ENCODE results near the gene ATP7A. TPM values are rescaled to one million over a fixed set of nuclear protein-coding genes. Genes with fewer than 3 reads are reported as not detected.

The ATP7A gene
- total RNA-seq, 1 donor from 2014 or later, result 5.1 TPM

GRCh38 chrX:77900688-77901087 lies 9.8 kb upstream of the ATP7A start:
- TF ChIP-seq EZH2 (IDR thresholded peaks at IDR 0.05), result no peak
- TF ChIP-seq EZH2phosphoT487 (IDR thresholded peaks at IDR 0.05), result no peak
- no peak for TF ChIP-seq CTCF (IDR thresholded peaks at IDR 0.05)
- Histone ChIP-seq H3K27ac (no peak overlapping the region), H3K9me3 (ENCODE audit: low read depth) (no peaks in the 10 kb centered on the region), H3K36me3 (peaks cover 5% of the 10 kb centered on the region), H4K20me1 (ENCODE audit: low read depth) (no peaks in the 10 kb centered on the region), H3K4me3 (peak overlapping the region; percentile 77), H3K4me2 (peak overlapping the region; percentile 81), H3K9ac (peak overlapping the region; percentile 82), H3K79me2 (ENCODE audit: low read depth) (peaks cover 39% of the 10 kb centered on the region), H3F3A (ENCODE audit: low read depth) (peaks cover 10% of the 10 kb centered on the region), H3K27me3 (no peaks in the 10 kb centered on the region), H3K4me1 (peaks cover 8% of the 10 kb centered on the region), H2AFZ (replicated peaks) (no peak overlapping the region)
- peaks cover 2% of the 10 kb centered on the region for H3K27me3 Mint-ChIP-seq (ENCODE audit: insufficient read depth, low read depth)
- H3K9me3 Mint-ChIP-seq, result no peaks in the 10 kb centered on the region
- H3K36me3 Mint-ChIP-seq, result peaks cover 14% of the 10 kb centered on the region
- peak overlapping the region; percentile 91 for H3K4me3 Mint-ChIP-seq
- H3K4me1 Mint-ChIP-seq, result peaks cover 4% of the 10 kb centered on the region
- no peak for DNase-seq (ENCODE audit: low spot score)
- H3K27ac Mint-ChIP-seq, result no peak overlapping the region

GRCh38 chrX:77901506-77901905 lies 9.0 kb upstream of the ATP7A start:
- Histone ChIP-seq H3K36me3 (peaks cover 5% of the 10 kb centered on the region), H3K4me3 (peak overlapping the region; percentile 77), H3K9me3 (ENCODE audit: low read depth) (no peaks in the 10 kb centered on the region), H3K4me1 (peaks cover 8% of the 10 kb centered on the region), H4K20me1 (ENCODE audit: low read depth) (no peaks in the 10 kb centered on the region), H3K27me3 (no peaks in the 10 kb centered on the region), H3K9ac (no peak overlapping the region), H2AFZ (replicated peaks) (no peak overlapping the region), H3K4me2 (peak overlapping the region; percentile 81), H3F3A (ENCODE audit: low read depth) (peaks cover 8% of the 10 kb centered on the region), H3K27ac (no peak overlapping the region), H3K79me2 (ENCODE audit: low read depth) (peaks cover 39% of the 10 kb centered on the region)
- Mint-ChIP-seq H3K4me3 (no peak overlapping the region), H3K36me3 (peaks cover 14% of the 10 kb centered on the region), H3K27ac (no peak overlapping the region), H3K9me3 (no peaks in the 10 kb centered on the region), H3K27me3 (ENCODE audit: insufficient read depth, low read depth) (peaks cover 2% of the 10 kb centered on the region), H3K4me1 (peaks cover 4% of the 10 kb centered on the region)
- TF ChIP-seq EZH2phosphoT487 (IDR thresholded peaks at IDR 0.05), result no peak
- no peak for TF ChIP-seq CTCF (IDR thresholded peaks at IDR 0.05)
- TF ChIP-seq EZH2 (IDR thresholded peaks at IDR 0.05), result no peak
- DNase-seq (ENCODE audit: low spot score), result no peak

- Histone ChIP-seq H2AFZ (replicated peaks) (no peak overlapping the region), H3K79me2 (ENCODE audit: low read depth) (no peaks in the 10 kb centered on the region), H3K9me3 (ENCODE audit: low read depth) (peaks cover 8% of the 10 kb centered on the region), H3K4me2 (no peak overlapping the region), H3K4me3 (no peak overlapping the region), H3K27me3 (no peaks in the 10 kb centered on the region), H3K27ac (no peak overlapping the region), H3F3A (ENCODE audit: low read depth) (no peaks in the 10 kb centered on the region), H3K4me1 (no peaks in the 10 kb centered on the region), H3K9ac (no peak overlapping the region), H4K20me1 (ENCODE audit: low read depth) (no peaks in the 10 kb centered on the region), H3K36me3 (no peaks in the 10 kb centered on the region)
- no peak for DNase-seq (ENCODE audit: low spot score)
- no peak overlapping the region for H3K27ac Mint-ChIP-seq
- peaks cover 5% of the 10 kb centered on the region for H3K9me3 Mint-ChIP-seq
- no peak overlapping the region for H3K4me3 Mint-ChIP-seq
- no peaks in the 10 kb centered on the region for H3K36me3 Mint-ChIP-seq
- peaks cover 5% of the 10 kb centered on the region for H3K4me1 Mint-ChIP-seq
- TF ChIP-seq EZH2 (IDR thresholded peaks at IDR 0.05), result no peak
- no peak for TF ChIP-seq EZH2phosphoT487 (IDR thresholded peaks at IDR 0.05)
- TF ChIP-seq CTCF (IDR thresholded peaks at IDR 0.05), result no peak
- H3K27me3 Mint-ChIP-seq (ENCODE audit: insufficient read depth, low read depth), result no peaks in the 10 kb centered on the region
Measured at GRCh38 chrX:77917294-77917933, 6.9 kb downstream of the ATP7A start.
